ENCODE results near the gene DIPK1A.

DNA sequence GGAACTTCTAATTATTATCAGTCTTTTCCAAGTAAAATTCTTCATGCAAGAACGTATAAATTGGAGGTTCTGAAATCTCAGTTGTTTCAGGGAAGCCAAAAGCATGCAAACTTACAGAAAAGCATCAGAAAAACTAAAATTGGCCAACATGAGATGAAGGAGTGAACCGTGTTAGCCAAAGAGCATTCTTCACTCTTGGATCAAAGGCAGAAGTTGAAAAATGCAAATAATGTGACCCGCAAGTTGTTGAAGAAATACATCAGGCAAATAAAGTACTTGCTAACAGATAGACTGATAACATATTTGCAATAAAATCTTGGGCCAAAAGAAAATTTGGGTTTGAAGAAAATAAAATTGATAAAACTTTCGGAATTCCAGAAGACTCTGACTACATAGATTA, 29.6 kb downstream of the DIPK1A start:
- TF ChIP-seq, protein P1, sequence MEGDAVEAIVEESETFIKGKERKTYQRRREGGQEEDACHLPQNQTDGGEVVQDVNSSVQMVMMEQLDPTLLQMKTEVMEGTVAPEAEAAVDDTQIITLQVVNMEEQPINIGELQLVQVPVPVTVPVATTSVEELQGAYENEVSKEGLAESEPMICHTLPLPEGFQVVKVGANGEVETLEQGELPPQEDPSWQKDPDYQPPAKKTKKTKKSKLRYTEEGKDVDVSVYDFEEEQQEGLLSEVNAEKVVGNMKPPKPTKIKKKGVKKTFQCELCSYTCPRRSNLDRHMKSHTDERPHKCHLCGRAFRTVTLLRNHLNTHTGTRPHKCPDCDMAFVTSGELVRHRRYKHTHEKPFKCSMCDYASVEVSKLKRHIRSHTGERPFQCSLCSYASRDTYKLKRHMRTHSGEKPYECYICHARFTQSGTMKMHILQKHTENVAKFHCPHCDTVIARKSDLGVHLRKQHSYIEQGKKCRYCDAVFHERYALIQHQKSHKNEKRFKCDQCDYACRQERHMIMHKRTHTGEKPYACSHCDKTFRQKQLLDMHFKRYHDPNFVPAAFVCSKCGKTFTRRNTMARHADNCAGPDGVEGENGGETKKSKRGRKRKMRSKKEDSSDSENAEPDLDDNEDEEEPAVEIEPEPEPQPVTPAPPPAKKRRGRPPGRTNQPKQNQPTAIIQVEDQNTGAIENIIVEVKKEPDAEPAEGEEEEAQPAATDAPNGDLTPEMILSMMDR (conservative IDR thresholded peaks at IDR 0.05 in 1 of 2, IDR thresholded peaks at IDR 0.05 in 1 of 2; ENCODE audit: low read depth in 1 of 2, low read length in 2 of 2): no peak
- TF ChIP-seq EZH2 (IDR thresholded peaks at IDR 0.05; ENCODE audit: low read length, missing control alignments): no peak

All from fibroblast of lung (primary cell).